Mesothelial cell of epicardium (in vitro differentiated cells): ENCODE data around the gene BAHCC1. TPM values are rescaled to one million over a fixed set of nuclear protein-coding genes. Genes with fewer than 3 reads are reported as not detected.

Experiments
- DNase-seq, 2 experiments: peaks; one replicate each; pipeline ENCODE4 v3.0.0; 2021; ENCODE audit warnings: low spot score in 2 of 2; ENCODE audit not compliant: unreplicated experiment in 2 of 2
- H3K27ac Mint-ChIP-seq: 2 replicates; pipeline ENCODE4 v1.8.0; 2021; ENCODE audit warnings: mixed read lengths
- H3K27me3 Mint-ChIP-seq: 2 replicates; pipeline ENCODE4 v1.8.0; 2021; ENCODE audit warnings: low read depth, mixed read lengths
- H3K36me3 Mint-ChIP-seq: 2 replicates; pipeline ENCODE4 v1.8.0; 2021; ENCODE audit warnings: mixed read lengths
- H3K4me1 Mint-ChIP-seq: 2 replicates; pipeline ENCODE4 v1.8.0; 2021; ENCODE audit warnings: mixed read lengths
- H3K4me3 Mint-ChIP-seq: 2 replicates; pipeline ENCODE4 v1.8.0; 2021; ENCODE audit warnings: mild to moderate bottlenecking, moderate library complexity, mixed read lengths
- H3K9me3 Mint-ChIP-seq: 2 replicates; pipeline ENCODE4 v1.8.0; 2021; ENCODE audit warnings: mixed read lengths
- CTCF ChIP-seq: fragments of 200-600 bp; sonication (generic); IDR thresholded peaks from one replicate; pipeline ENCODE4 v1.5.0; 2021; ENCODE audit warnings: antibody characterized with exemption; ENCODE audit not compliant: unreplicated experiment
- total RNA-seq: library from RNA; stranded (reverse); gene quantifications from 3 replicates; pipeline ENCODE4 v1.2.1, GENCODE V29; 2021

Gene BAHCC1
- total RNA-seq, 1 donor from 2014 or later = 34.9 TPM

DNA sequence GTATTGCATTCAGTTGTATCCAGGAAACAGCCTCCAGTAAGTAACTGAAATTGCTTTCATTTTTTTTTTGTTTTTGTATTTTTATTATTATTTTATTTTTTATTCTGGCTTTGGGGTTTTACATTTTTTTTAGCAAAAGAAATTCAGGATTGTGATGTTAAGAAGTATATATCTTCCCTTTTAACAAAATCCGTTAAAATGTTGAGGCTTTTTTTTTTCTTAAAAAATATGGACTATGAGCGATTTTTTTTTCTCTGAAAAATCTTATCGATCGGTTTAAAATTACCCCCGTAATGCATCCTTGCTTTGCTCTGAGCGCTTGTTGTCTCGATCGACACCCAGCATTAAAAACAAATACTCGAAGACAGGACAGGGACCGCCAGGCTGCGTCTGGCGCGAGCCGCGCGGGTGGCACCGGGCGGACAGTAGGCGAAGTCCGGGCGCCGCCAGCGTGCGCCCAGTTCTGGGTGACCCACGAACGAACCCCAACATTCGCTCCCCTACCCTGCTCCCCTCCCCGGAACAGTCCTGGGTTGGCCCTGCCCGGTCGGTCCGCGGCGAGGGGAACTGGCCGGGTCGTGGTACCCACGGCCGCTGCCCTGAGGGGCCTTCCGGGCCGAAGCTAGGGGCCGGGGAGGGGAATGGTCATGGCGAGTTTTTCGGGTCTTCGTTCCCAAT is 482 bp downstream of the BAHCC1 start:
- no peaks in the 10 kb centered on the region for H3K27me3 Mint-ChIP-seq
- no peak for TF ChIP-seq CTCF
- H3K36me3 Mint-ChIP-seq = no peaks in the 10 kb centered on the region
- no peaks in the 10 kb centered on the region for H3K9me3 Mint-ChIP-seq
- H3K4me3 Mint-ChIP-seq = peak overlapping the region; percentile 83
- peaks cover 55% of the 10 kb centered on the region for H3K4me1 Mint-ChIP-seq
- DNase-seq = no peak
- peak overlapping the region; percentile 98 for H3K27ac Mint-ChIP-seq

- Mint-ChIP-seq H3K36me3 (no peaks in the 10 kb centered on the region), H3K4me1 (peaks cover 55% of the 10 kb centered on the region), H3K27ac (no peak overlapping the region), H3K9me3 (no peaks in the 10 kb centered on the region), H3K4me3 (peak overlapping the region; percentile 83), H3K27me3 (no peaks in the 10 kb centered on the region)
- no peak for TF ChIP-seq CTCF
- DNase-seq = no peak
These were observed 1.0 kb downstream of the BAHCC1 start for GRCh38 chr17:81396278-81396721.

- no peaks in the 10 kb centered on the region for H3K36me3 Mint-ChIP-seq
- H3K4me3 Mint-ChIP-seq = peak overlapping the region; percentile 83
- peak overlapping the region; percentile 87 for H3K27ac Mint-ChIP-seq
- DNase-seq = no peak
- no peaks in the 10 kb centered on the region for H3K9me3 Mint-ChIP-seq
- no peak for TF ChIP-seq CTCF
- no peaks in the 10 kb centered on the region for H3K27me3 Mint-ChIP-seq
- peaks cover 54% of the 10 kb centered on the region for H3K4me1 Mint-ChIP-seq
These were observed 1.6 kb downstream of the BAHCC1 start for GRCh38 chr17:81396722-81397313.

- peak overlapping the region; percentile 82 for H3K4me3 Mint-ChIP-seq
- DNase-seq = no peak
- no peaks in the 10 kb centered on the region for H3K27me3 Mint-ChIP-seq
- H3K36me3 Mint-ChIP-seq = no peaks in the 10 kb centered on the region
- H3K27ac Mint-ChIP-seq = peak overlapping the region; percentile 96
- peak; percentile 35 for TF ChIP-seq CTCF
- no peaks in the 10 kb centered on the region for H3K9me3 Mint-ChIP-seq
- H3K4me1 Mint-ChIP-seq = peaks cover 54% of the 10 kb centered on the region
These were observed 2.3 kb downstream of the BAHCC1 start for GRCh38 chr17:81397314-81398175.

DNA sequence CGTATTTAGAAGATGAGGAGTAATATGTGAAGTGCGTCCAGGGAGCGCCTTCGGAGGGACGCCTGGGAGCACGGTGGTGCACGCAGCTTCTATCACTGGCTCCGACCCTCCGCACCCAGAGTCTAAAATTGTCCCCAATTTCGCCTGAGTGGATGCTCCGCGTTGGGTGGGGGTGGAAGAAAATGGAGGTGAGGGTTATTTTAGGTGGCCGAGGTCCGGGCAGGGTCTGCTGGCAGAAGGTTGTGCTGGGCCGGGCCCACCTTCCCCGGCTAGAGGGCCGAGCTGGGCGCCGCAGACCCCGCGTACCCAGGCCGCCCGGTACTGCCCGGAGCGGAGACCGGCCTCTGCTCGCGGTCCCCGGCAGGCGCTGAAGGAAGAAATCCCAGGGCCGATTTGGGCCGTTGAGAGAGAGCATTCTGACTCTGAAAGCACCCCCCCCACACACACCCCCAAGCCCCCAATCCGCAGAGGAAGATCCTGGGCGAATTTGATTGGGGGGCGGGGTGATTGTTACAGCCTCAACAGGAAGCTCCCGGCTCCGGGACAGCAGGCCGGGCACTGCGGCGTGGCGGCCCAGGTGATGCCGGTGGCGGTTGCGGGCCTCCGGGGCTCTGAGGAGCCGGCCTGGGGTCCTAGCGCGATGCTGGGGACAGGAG is 3.0 kb downstream of the BAHCC1 start:
- DNase-seq = no peak
- peak overlapping the region; percentile 82 for H3K4me3 Mint-ChIP-seq
- TF ChIP-seq CTCF = no peak
- H3K9me3 Mint-ChIP-seq = no peaks in the 10 kb centered on the region
- H3K36me3 Mint-ChIP-seq = no peaks in the 10 kb centered on the region
- H3K27me3 Mint-ChIP-seq = no peaks in the 10 kb centered on the region
- peak overlapping the region; percentile 96 for H3K27ac Mint-ChIP-seq
- H3K4me1 Mint-ChIP-seq = peaks cover 58% of the 10 kb centered on the region
